LHCN-M2 (cell line): Measurements from ENCODE around the gene CRACDL. TPM values are rescaled to one million over a fixed set of nuclear protein-coding genes. Genes with fewer than 3 reads are reported as not detected.

ENCODE experiments used
- DNase-seq: peaks from one replicate; pipeline ENCODE4 v3.0.0-alpha.2; 2012; ENCODE audit warnings: low read depth
- total RNA-seq: library from RNA; depleted of rRNA; stranded (reverse); fragments of >200 nt; gene quantifications from 2 replicates; pipeline ENCODE4 v1.2.3, GENCODE V29; 2014

Gene CRACDL
- total RNA-seq, 1 experiment from 2014 or later = not detected

GRCh38 chr2:98825020-98825350 is 111.0 kb downstream of the CRACDL start:
- no peak for DNase-seq

DNA sequence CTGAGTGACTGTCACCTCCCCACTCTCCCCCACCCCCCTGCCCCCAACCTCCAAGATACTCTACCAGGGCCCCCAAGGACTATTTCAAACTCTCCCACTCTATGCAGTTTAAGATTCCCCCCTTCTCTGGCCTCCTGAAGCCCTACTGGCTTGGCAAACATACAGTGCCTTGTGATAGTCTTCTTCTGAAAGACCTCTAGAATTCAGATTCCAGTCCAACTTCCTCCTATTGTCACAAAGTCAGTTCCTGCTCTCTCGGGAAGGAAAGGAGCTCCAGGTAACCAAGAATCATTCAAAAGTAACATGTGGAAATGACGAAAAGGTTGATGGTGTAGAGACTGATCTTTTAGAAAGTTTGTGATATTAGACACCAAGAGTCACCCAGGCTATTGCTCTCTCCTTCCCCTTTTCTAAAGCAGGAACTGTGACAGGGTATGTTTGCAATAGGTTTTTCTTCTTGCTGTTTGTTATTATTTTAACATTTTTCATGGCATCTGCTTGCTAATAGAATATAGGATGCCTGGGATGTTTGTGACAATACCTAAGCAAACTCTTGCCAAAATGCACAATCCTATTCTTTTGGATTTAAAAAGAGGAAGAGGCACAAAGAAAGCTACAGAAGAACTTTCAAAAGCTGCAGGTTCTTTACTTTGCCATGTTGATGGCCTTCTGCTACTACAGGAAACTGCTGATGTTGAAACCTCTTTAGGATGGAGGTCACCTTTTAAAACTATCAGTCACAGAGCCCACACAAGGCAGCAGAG is 111.6 kb downstream of the CRACDL start:
- DNase-seq = no peak

GRCh38 chr2:98823196-98824170 is 112.5 kb downstream of the CRACDL start:
- DNase-seq = no peak

DNA sequence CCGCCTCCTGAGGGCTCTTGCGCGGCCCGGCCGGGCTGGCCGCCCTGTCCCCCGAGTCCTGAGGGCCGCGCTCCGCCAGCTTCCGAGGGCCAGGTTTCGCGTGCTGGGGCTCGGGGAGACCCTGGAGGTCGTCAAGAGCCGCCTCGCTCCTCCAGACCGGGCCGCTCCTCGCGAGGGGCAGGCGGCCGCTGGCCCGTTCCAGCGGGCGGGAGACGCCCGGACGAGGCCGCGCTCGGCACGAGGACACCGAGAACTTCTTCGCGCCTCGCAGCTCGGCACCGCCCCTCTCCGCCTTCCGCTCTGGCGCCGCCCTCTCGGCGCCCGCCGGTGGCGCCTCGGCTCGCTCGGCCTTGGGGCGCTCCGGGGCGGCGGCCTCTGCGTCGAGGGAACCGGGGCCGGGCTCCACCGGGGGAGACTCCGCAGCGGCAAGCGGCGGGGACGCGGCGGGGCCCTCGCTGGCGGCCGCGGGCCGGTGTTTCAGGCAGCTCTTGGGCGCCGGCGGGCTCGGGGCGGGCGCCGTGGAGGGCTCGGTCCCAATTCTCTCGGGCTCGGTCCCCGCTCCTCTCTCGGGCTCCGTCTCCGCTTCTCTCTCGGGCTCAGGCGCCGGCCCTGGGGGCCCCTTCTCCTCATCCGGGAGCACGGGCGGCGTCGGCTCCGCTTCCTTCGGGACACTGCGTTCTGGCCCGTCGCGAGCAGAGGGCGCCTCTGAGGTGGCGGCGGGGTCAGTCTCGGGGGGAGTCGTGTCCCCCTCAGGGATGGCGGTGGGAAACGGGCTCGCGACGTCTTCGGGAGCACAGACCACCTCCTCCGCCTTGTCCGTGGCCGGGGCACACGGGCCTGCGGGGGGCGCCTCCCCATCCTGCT is 113.5 kb downstream of the CRACDL start:
- no peak for DNase-seq

- no peak for DNase-seq
These were observed 114.3 kb downstream of the CRACDL start for GRCh38 chr2:98821629-98822135.

GRCh38 chr2:98819231-98819766 is 116.7 kb downstream of the CRACDL start:
- DNase-seq = no peak

DNA sequence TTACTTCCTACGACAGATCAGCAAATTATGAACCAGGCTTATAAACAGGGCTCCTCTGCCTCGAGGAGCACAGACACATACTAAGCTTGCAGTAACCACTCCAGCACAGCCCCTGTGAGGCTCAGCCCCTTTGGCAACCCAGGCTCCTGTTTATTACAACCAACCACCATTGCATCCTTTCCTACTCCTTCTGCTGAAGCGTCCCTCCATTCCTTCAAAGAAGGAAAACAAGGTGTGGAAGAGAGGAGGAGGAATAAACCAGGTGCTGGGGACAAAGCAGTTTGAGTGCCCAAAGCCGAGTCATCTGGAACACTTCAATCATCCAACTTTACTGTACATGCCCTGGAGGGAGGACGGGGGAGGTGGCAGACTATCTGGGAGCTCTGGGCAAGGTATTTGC is 117.9 kb downstream of the CRACDL start:
- DNase-seq = no peak

- DNase-seq = no peak
These were observed 119.7 kb downstream of the CRACDL start for GRCh38 chr2:98816281-98816680.

GRCh38 chr2:98815795-98816194 is 120.2 kb downstream of the CRACDL start:
- DNase-seq = no peak

DNA sequence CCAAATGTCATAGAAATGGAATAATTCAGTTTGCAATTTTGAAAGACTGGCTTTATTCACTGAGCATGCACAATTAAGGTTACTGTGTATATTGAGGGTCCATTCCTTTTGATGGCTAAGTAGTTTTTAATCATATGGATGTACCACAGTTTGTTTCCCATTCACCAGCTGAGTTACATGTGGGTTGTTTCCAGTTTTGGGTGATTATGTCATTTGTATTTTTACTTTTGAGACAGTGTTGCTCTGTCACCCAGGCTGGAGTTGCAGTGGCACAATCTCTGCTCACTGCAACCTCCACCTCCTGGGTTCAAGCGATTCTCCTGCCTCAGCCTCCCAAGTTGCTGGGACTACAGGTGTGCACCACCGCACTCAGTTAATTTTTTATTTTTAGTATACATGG is 124.3 kb downstream of the CRACDL start:
- DNase-seq = no peak

DNA sequence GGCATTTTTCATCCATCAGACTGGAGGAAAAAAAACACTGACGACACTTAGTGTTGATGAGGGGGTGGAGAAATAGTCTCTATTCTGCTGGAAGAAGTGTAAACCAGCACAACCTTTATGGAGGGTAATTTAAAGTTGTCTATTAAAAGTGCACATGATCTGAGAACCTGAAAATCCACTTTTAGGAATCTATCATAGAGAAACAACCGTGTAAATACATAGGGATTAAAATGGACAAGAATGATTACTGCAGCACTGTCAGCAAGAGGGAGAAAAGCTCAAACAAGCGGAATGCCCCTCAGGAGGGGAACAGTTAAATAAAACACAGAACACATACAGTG is 125.5 kb downstream of the CRACDL start:
- no peak for DNase-seq

DNA sequence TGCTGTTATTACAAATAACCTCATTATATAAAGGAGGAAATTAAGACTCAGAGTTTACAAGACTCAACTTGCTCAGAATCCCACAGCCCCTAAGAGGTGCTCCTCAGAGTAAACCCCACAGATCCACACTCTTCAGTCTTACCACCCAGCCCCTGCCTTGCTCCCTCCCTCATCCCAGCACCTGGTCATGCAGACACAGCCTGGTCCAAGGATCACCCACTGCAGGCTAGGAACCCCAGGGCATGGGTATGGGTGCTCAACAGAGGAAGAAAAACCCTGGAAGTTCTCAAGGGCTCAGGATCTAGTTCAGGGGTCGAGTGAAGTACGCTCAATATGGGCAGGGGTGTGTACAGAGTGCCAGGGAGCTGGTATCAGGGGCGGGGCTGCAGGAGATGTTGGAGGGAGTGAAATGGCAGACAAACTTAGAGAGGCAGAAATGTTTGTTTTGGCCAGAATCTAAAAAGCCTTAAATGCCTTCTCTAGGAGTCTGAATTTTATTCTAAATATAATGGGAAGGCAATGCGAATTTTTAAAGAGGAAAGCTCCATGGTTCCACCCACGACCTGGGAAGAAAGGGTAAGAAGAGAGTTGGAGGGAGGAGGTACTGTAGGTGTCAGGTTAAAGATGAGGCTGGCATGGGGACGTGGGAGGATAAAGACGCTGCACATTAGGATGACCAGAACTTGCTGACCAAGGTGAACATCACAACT is 126.0 kb downstream of the CRACDL start:
- DNase-seq = no peak

DNA sequence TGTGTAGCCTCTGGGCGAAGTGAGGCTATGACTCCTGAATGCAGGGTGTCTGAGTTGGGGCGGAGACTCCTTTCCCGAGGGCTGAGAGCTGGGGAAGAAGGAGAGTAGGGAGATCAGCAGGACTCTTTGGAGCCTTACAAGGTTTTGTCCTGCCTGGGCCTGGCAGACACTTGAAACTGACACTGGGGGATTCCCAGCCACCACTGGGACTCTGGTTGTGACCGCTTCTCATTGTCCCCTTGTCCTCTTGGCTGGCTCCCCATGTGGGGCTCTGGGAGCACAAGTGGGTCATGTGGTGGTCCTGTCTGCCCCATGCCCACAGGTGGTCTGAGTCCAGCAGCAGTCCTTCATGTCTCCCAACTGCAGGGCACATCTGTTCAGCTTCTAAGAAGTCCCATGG is 126.9 kb downstream of the CRACDL start:
- DNase-seq = no peak

GRCh38 chr2:98808546-98808945 is 127.5 kb downstream of the CRACDL start:
- DNase-seq = no peak

DNA sequence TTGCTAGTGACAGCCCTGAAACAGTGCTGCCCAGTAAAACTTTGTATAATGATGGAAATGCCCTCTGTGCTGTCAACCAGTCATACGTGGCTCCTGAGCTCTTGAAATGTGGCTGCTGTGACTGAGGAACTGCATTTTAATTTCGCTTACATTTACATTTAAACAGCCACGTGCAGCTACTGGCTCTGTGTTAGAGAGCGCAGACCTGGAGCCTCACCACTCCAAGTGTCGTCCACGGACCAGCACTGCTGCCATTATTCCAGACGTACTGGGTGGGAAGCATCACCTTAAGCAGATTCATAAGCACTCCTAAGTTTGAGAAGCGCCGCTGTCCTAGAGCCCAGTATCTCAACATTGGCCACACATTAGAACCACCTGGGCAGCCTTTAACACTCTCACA is 128.1 kb downstream of the CRACDL start:
- no peak for DNase-seq

- no peak for DNase-seq
These were observed 128.8 kb downstream of the CRACDL start for GRCh38 chr2:98807221-98807620.

GRCh38 chr2:98806236-98806697 is 129.8 kb downstream of the CRACDL start:
- peak; percentile 79 for DNase-seq

DNA sequence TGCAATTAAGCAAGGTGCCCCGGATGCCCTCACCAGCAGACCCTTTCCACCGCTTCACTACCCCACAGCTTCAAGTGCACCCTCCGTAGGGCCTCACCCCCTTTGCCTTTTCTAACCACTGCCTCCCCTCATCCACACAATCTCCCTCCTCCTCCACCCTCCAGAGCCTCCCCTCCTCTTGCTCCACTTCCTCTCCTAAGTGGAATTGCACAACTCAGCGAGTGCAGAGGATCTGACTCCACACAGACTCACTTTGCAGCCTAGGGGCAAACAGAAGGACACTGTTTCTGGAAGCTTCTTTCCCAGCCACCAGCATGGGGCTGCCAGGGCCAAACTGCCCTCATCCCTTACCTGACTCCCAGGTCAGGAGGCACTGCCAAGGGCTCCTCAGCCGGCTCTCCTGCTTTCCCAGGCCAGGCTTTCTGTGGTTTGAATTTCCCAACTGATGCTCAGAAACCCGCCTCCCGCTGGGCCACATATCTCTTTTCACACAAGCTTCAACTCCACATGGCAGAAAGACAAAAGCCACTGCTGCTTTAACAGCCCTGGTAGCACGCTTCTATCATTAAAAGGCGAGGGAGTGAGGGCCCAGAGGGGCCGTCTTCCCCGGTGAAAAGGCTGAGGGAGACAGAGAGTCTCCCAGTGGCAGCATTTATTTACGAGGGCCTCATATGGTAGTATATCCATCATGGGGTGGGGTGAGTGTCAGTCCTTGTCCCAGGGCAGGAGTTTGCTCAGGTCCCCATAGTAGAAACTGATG is 130.4 kb downstream of the CRACDL start:
- DNase-seq = peak; percentile 28

DNA sequence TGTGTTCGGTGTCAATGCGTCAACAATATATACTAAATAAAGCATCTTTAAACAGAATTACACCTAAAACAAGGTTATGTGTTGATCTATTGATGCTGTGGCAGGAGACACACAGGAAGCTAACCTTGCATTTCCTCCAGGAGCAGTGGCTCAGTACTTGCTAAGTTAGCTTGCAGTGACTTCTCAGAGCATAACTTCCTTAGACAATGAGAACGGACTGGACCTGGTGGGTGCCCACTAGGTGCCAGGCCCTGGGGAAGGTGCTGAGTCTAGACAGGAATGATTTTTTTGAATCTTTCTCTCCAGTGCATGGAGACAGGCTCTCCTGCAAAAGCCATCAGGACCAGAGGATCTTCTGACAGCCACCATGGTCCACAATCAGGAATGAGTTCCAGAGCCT is 131.3 kb downstream of the CRACDL start:
- no peak for DNase-seq

DNA sequence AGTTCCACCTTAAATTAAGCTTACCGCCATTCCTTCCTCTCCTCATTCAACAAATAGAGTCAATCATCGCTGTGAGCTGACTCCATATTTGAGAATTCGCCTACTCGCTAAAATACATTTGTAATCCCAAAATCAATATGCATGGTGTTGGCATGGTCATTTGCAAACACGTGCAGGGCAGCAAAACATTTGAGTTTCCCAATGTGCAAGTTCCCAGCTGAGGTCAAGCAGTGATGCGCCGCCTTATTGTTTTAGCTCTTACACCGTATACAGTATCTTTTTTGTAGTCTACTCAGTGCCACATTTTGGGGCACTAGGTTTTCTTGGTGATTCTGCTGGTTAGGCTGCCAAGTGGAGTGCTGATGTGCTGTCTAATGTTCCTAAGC is 131.8 kb downstream of the CRACDL start:
- no peak for DNase-seq
